SU-DHL-6 (cell line): ENCODE results near the gene SYTL2.

ENCODE experiments used
- H2AFZ ChIP-seq: fragments of 200-600 bp; sonication (generic); 2 replicates; pipeline ENCODE4 v1.6.1; 2014; ENCODE audit warnings: low read depth, mild to moderate bottlenecking, moderate library complexity, mixed read lengths, antibody characterized with exemption, low read length; ENCODE audit not compliant: severe bottlenecking
- H3F3A ChIP-seq: fragments of 200-600 bp; shearing (Covaris generic); 2 replicates; pipeline ENCODE4 v1.6.0; 2016; ENCODE audit warnings: antibody characterized with exemption, mild to moderate bottlenecking; ENCODE audit not compliant: insufficient read depth
- H3K27ac ChIP-seq: fragments of 200-600 bp; sonication (generic); 2 replicates; pipeline ENCODE4 v1.5.1; 2016; ENCODE audit warnings: low read depth, mild to moderate bottlenecking, low read length, moderate library complexity, mixed read lengths
- H3K27me3 ChIP-seq: fragments of 200-600 bp; sonication (generic), shearing (Covaris generic); 2 replicates; pipeline ENCODE4 v1.6.0; 2014; ENCODE audit warnings: mild to moderate bottlenecking, low read length
- H3K36me3 ChIP-seq: fragments of 200-600 bp; sonication (generic); 2 replicates; pipeline ENCODE4 v1.6.1; 2014; ENCODE audit warnings: mild to moderate bottlenecking, low read length, mixed read lengths
- H3K4me2 ChIP-seq: fragments of 300-600, 200-600 bp; shearing (Covaris generic), sonication (generic); 2 replicates; pipeline ENCODE4 v1.6.0; 2014; ENCODE audit warnings: low read length, low read depth, mild to moderate bottlenecking; ENCODE audit not compliant: poor library complexity, severe bottlenecking
- H3K4me3 ChIP-seq: fragments of 200-600 bp; sonication (generic); 2 replicates; pipeline ENCODE4 v1.5.1; 2014; ENCODE audit warnings: antibody characterized with exemption, low read length, mild to moderate bottlenecking, mixed read lengths; ENCODE audit not compliant: insufficient read depth, poor library complexity, severe bottlenecking
- H3K79me2 ChIP-seq: fragments of 200-600 bp; sonication (generic); 2 replicates; pipeline ENCODE4 v1.6.1; 2014; ENCODE audit warnings: mild to moderate bottlenecking, low read length, moderate library complexity; ENCODE audit not compliant: insufficient read depth
- H3K9ac ChIP-seq: fragments of 200-600 bp; sonication (generic); 2 replicates; pipeline ENCODE4 v1.7.0; 2014; ENCODE audit warnings: mild to moderate bottlenecking, low read length
- H3K9me2 ChIP-seq: fragments of 200-600 bp; sonication (generic); replicated peaks from 2 replicates; pipeline ENCODE4 v1.6.1; 2014; ENCODE audit warnings: low read length; ENCODE audit not compliant: insufficient read depth
- H3K9me3 ChIP-seq: fragments of 200-600 bp; sonication (generic); 2 replicates; pipeline ENCODE4 v1.6.1; 2014; ENCODE audit warnings: low read length, mixed read lengths; ENCODE audit not compliant: insufficient read depth
- H4K20me1 ChIP-seq: fragments of 200-600 bp; sonication (generic); 2 replicates; pipeline ENCODE4 v1.6.1; 2014; ENCODE audit warnings: low read depth, mild to moderate bottlenecking, antibody characterized with exemption, low read length, moderate library complexity, mixed read lengths
- CTCF ChIP-seq: fragments of 200-600 bp; sonication (generic); IDR thresholded peaks from one replicate; pipeline ENCODE4 v1.5.1; 2017; ENCODE audit warnings: antibody characterized with exemption, mild to moderate bottlenecking, low read length, moderate library complexity; ENCODE audit not compliant: insufficient read depth, poor library complexity, severe bottlenecking
- EZH2phosphoT487 ChIP-seq: fragments of 200-600 bp; sonication (generic), shearing (Covaris generic); conservative IDR thresholded peaks from 2 replicates; pipeline ENCODE4 v1.6.1; 2018; ENCODE audit warnings: mild to moderate bottlenecking, antibody characterized with exemption, low read length, moderate library complexity, mixed read lengths

Gene SYTL2

GRCh38 chr11:85823816-85824215, 12.9 kb upstream of the SYTL2 start:
- TF ChIP-seq CTCF (no peak), EZH2phosphoT487 (no peak)
- H3K4me2 ChIP-seq, result no peak overlapping the region
- no peaks in the 10 kb centered on the region for H3K9me2 ChIP-seq
- H3K79me2 ChIP-seq, result no peaks in the 10 kb centered on the region
- no peaks in the 10 kb centered on the region for H4K20me1 ChIP-seq
- H3K36me3 ChIP-seq, result no peaks in the 10 kb centered on the region
- no peaks in the 10 kb centered on the region for H3F3A ChIP-seq
- H2AFZ ChIP-seq, result no peak overlapping the region
- no peak overlapping the region for H3K27ac ChIP-seq
- H3K27me3 ChIP-seq, result no peaks in the 10 kb centered on the region
- H3K4me3 ChIP-seq, result no peak overlapping the region
- H3K9me3 ChIP-seq, result no peaks in the 10 kb centered on the region
- no peak overlapping the region for H3K9ac ChIP-seq

DNA sequence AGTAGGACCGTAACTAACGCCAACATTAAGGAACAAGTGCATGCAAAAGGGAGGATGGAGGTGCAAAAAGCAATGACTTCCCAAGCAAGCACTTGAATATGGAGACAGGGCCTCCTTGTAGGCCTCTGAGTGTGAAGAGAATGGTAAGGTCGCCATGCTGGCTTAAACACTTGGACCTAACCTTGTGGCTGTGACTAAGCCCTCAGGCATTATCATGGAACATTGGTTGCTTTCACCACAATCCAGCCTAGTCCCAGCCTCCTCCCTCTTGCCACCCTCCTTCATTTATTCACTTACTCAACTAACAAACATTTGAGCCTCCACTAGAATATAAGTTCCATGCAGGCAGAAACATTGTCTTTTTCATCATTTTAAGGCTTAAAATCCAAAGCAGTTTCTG, 11.9 kb upstream of the SYTL2 start:
- H3K4me2 ChIP-seq, result no peak overlapping the region

DNA sequence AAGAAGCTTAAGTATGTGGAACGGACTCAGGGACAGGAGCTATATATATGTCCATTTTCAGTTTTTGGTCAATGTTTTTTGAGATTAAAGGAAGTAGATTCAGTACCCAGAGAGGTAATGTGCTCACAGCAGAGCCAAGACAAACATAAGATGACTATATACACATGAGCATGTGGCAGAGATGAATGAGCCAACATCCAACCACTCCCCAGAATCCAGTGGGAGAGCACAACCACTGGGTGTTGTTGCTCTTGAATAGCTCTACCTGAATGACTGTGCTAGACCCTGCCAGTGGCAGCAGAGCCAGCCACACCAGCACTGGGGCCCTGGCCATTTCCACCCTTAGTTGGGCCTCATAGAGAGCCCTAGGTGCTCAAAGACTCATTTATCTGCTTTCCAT, 10.7 kb upstream of the SYTL2 start:
- Histone ChIP-seq H3F3A (no peaks in the 10 kb centered on the region), H3K4me3 (no peak overlapping the region), H4K20me1 (no peaks in the 10 kb centered on the region), H3K9me2 (no peaks in the 10 kb centered on the region), H3K27ac (no peak overlapping the region), H2AFZ (no peak overlapping the region), H3K9me3 (no peaks in the 10 kb centered on the region), H3K4me2 (no peak overlapping the region), H3K79me2 (no peaks in the 10 kb centered on the region), H3K27me3 (no peaks in the 10 kb centered on the region), H3K9ac (no peak overlapping the region), H3K36me3 (no peaks in the 10 kb centered on the region)
- TF ChIP-seq EZH2phosphoT487, result no peak
- TF ChIP-seq CTCF, result no peak

More for the DNA sequence above, 11.9 kb upstream of the SYTL2 start:
- Histone ChIP-seq H3K9me2 (no peaks in the 10 kb centered on the region), H3K27ac (no peak overlapping the region), H3K9ac (no peak overlapping the region), H4K20me1 (no peaks in the 10 kb centered on the region), H3K27me3 (no peaks in the 10 kb centered on the region), H3K36me3 (no peaks in the 10 kb centered on the region), H3K4me3 (no peak overlapping the region), H3K79me2 (no peaks in the 10 kb centered on the region), H2AFZ (no peak overlapping the region), H3K9me3 (no peaks in the 10 kb centered on the region), H3F3A (no peaks in the 10 kb centered on the region)
- TF ChIP-seq EZH2phosphoT487, result no peak
- TF ChIP-seq CTCF, result no peak

DNA sequence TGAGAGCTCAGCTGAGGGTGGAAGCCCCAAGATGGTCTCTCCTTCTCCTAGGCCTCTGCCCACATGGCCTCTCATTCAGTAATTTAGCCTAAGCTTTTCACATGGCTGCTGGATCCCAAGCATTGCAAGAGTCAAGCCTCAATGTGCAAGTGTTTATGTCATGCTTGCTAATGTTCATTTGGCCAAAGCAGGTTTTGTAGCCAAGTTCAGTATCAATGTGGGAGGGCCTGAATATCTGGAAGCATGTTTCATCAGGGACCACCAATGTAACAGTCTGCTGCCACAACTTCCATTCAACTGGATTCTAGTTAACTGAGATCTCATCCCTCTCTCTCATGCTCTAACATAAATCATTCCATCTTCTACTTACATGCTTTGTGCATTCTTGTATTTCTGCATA, 8.5 kb upstream of the SYTL2 start:
- Histone ChIP-seq H3K4me3 (no peak overlapping the region), H3K9me3 (no peaks in the 10 kb centered on the region), H4K20me1 (no peaks in the 10 kb centered on the region), H3F3A (no peaks in the 10 kb centered on the region), H3K9ac (no peak overlapping the region), H3K27me3 (no peaks in the 10 kb centered on the region), H3K4me2 (no peak overlapping the region), H3K79me2 (no peaks in the 10 kb centered on the region), H3K9me2 (no peaks in the 10 kb centered on the region), H3K27ac (no peak overlapping the region), H3K36me3 (no peaks in the 10 kb centered on the region), H2AFZ (no peak overlapping the region)
- no peak for TF ChIP-seq CTCF
- TF ChIP-seq EZH2phosphoT487, result no peak
